Esophagus muscularis mucosa (tissue), 4 donors: ENCODE results near the gene ACTL10. TPM values are rescaled to one million over a fixed set of nuclear protein-coding genes. Genes with fewer than 3 reads are reported as not detected.

ENCODE experiments used
- DNase-seq: peaks from one replicate; pipeline ENCODE4 v3.0.0-alpha.2; 2017; ENCODE audit errors: extremely low spot score
- H3K27ac ChIP-seq, 4 donors: fragments of 200-600 bp; sonication (generic); replicated peaks in 1 of 4; 1 replicate in 3 of 4; 2 replicates in 1 of 4; pipeline ENCODE4 v1.5.1; 2016 to 2019; ENCODE audit warnings: mild to moderate bottlenecking in 1 of 4
- H3K27me3 ChIP-seq, 4 donors: fragments of 200-600 bp; sonication (generic); one replicate each; pipeline versions ENCODE4 v1.5.1 to v1.6.0; 2016 to 2019
- H3K36me3 ChIP-seq, 4 donors: fragments of 200-600 bp; sonication (generic); one replicate each; pipeline ENCODE4 v1.5.1; 2016 to 2019
- H3K4me1 ChIP-seq, 4 donors: fragments of 200-600 bp; sonication (generic); one replicate each; pipeline ENCODE4 v1.5.1; 2016 to 2019
- H3K4me3 ChIP-seq, 4 donors: fragments of 200-600 bp; sonication (generic); 1 replicate in 2 of 4; 2 replicates in 2 of 4; pipeline ENCODE4 v1.5.1; 2016 to 2019; ENCODE audit warnings: mild to moderate bottlenecking in 4 of 4, moderate library complexity in 1 of 4
- H3K9me3 ChIP-seq, 4 donors: fragments of 200-600 bp; sonication (generic); 1 replicate in 3 of 4; 2 replicates in 1 of 4; pipeline ENCODE4 v1.5.1; 2016 to 2019
- CTCF ChIP-seq, 3 experiments: fragments of 200-600 bp in 2 of 3; fragments of 450-650 bp in 1 of 3; sonication (generic) in 2 of 3; IDR thresholded peaks; one replicate each; pipeline ENCODE4 v1.5.1; 2017 to 2019; ENCODE audit warnings: antibody characterized with exemption in 3 of 3, mild to moderate bottlenecking in 2 of 3, moderate library complexity in 1 of 3
- EP300 ChIP-seq: sonication (generic); formaldehyde crosslinking; IDR thresholded peaks from one replicate; pipeline ENCODE4 v1.6.1; 2017; ENCODE audit warnings: antibody characterized with exemption
- POLR2A ChIP-seq: fragments of 450-650 bp; IDR thresholded peaks from one replicate; pipeline ENCODE4 v1.6.1; 2017; ENCODE audit warnings: antibody characterized with exemption, moderate library complexity, mild to moderate bottlenecking, low read depth
- POLR2AphosphoS5 ChIP-seq, 2 donors: sonication (generic); formaldehyde crosslinking; IDR thresholded peaks; one replicate each; pipeline ENCODE4 v1.6.1; 2017; ENCODE audit warnings: antibody characterized with exemption in 2 of 2
- WGBS: methylation state at CpG from one replicate; pipeline ENCODE4 v1.1.5; 2018; 5-methylcytosine and 5-hydroxymethylcytosine counted together
- intact Hi-C: fragments of 100-400 bp; cut with DNase I; formaldehyde crosslinking; loops from one replicate; pipeline ENCODE4 v1.15.1; 2023
- total RNA-seq, 4 donors: library from RNA; depleted of rRNA; stranded (reverse); fragments of >200 nt; gene quantifications; one replicate each; pipeline versions ENCODE4 v1.1.0 to v1.2.1, GENCODE V29; 2016

The ACTL10 gene
- total RNA-seq, 4 donors from 2014 or later: 1.3 to 2.5 (median 2.0) TPM

DNA sequence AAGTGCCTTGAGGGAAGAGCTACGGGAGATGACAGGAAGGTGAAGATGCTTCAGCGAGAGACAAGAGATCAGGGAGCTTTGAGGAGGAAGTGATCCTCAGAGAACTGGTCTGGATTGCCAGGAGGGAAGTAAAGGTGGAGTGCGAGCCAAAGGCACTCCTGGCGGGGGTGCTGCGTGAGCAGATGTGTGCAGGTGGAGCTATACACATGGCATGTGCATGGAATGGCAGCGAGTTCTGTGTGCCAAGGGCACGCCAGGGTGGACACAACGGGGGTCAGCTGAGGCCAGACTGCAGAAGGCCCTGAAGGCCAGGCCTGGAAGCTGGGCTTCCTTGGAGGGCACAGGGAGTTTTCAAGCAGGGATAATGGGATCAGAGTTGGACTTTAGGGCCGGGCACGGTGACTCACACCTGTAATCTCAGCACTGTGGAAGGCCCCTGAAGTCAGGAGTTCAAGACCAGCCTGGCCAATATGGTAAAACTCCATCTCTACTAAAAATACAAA is 47.2 kb downstream of the ACTL10 start:
- H3K9me3 ChIP-seq: no peaks in the 10 kb centered on the region
- TF ChIP-seq POLR2A (no peak), EP300 (no peak), CTCF (IDR thresholded peaks at IDR 0.05) (no peak)
- H3K27me3 ChIP-seq: no peaks in the 10 kb centered on the region
- no peak overlapping the region for H3K27ac ChIP-seq
- peaks cover under 1 to 8% (median 5%) of the 10 kb centered on the region in 4 donors for H3K4me1 ChIP-seq
- H3K36me3 ChIP-seq: peaks cover 18 to 50% (median 44%) of the 10 kb centered on the region in 4 donors
- DNase-seq: no peak
- WGBS: 97% methylated on average over 8 of the region's 10 CpGs
- intact Hi-C loops: no loop called here
- H3K4me3 ChIP-seq: no peak overlapping the region

DNA sequence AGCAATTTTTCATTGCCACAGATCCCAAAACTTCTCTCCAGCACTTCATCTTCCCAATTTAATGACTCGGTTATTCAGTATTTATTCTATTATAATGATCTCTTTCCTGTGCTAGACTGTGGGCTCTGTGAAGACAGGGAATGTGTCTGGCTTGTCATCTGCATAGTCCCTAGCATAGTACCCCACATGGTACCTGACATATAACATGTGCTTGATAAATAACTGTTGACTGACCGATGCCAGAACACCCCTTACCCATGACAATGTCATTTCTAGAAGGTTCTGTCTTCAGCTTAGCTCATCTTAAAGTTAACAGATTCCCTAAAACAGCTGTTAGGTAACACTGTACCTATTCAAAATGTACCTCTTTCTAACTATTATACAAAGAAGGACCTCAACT is 49.8 kb downstream of the ACTL10 start:
- no peak for DNase-seq
- H3K9me3 ChIP-seq: no peaks in the 10 kb centered on the region
- WGBS: 81% methylated on average over 2 of the region's 2 CpGs
- intact Hi-C loops: no loop called here
- peaks cover 18 to 38% (median 30%) of the 10 kb centered on the region in 4 donors for H3K36me3 ChIP-seq
- TF ChIP-seq POLR2A: no peak
- TF ChIP-seq CTCF (IDR thresholded peaks at IDR 0.05): no peak
- no peak for TF ChIP-seq POLR2AphosphoS5 (IDR thresholded peaks at IDR 0.05)
- TF ChIP-seq EP300: no peak
- no peaks in the 10 kb centered on the region for H3K27me3 ChIP-seq
- peaks cover 11 to 24% (median 20%) of the 10 kb centered on the region in 4 donors for H3K4me1 ChIP-seq
- no peak overlapping the region for H3K27ac ChIP-seq
- no peak overlapping the region for H3K4me3 ChIP-seq

Other genes starting within 250 kb of the ACTL10 start
- 10 to 100 TPM; 24.1 to 51.6 (median 42.3) TPM for gene SNTA1, start 223.2 kb upstream of the ACTL10 start, total RNA-seq
- gene CBFA2T2, start 176.8 kb upstream of the ACTL10 start, total RNA-seq: 10 to 100 TPM; 11.3 to 17.7 (median 14.6) TPM
- under 1 TPM in 1 of 4 donors, not detected in 3; 0.23 TPM for gene C20orf144, start 4.6 kb upstream of the ACTL10 start, total RNA-seq
- gene NECAB3, start 7.5 kb downstream of the ACTL10 start, total RNA-seq: 10 to 100 TPM; 34.1 to 43.4 (median 39.9) TPM
- gene E2F1, start 19.4 kb downstream of the ACTL10 start, total RNA-seq: 1 to 10 TPM; 1.8 to 5.0 (median 2.9) TPM
- gene PXMP4, start 53.4 kb downstream of the ACTL10 start, total RNA-seq: 10 to 100 TPM in 2 of 4 donors, 1 to 10 TPM in 2; 4.5 to 13.0 (median 9.2) TPM
- gene ZNF341, start 65.1 kb downstream of the ACTL10 start, total RNA-seq: 1 to 10 TPM; 1.7 to 4.2 (median 3.4) TPM
- 100 to 1,000 TPM in 2 of 4 donors, 10 to 100 TPM in 2; 90.8 to 116 (median 100) TPM for gene CHMP4B, start 144.4 kb downstream of the ACTL10 start, total RNA-seq